T-helper 1 cell treated with Interleukin-12 subunit alpha and Interleukin-12 subunit beta and Interleukin-4 antibody, amounts not matched to agents 30 μg/mL and 1 μg/mL, for 36 hours (primary cell): ENCODE data around the gene TAF1C.

Experiments used
- H3K27ac Mint-ChIP-seq: one replicate; pipeline ENCODE4 v1.8.0; 2021; ENCODE audit warnings: mild to moderate bottlenecking, mixed read lengths
- H3K27me3 Mint-ChIP-seq: one replicate; pipeline ENCODE4 v1.8.0; 2021; ENCODE audit warnings: low read depth, mixed read lengths
- H3K36me3 Mint-ChIP-seq: one replicate; pipeline ENCODE4 v1.8.0; 2021; ENCODE audit warnings: low read depth, mixed read lengths
- H3K4me1 Mint-ChIP-seq: one replicate; pipeline ENCODE4 v1.8.0; 2021; ENCODE audit warnings: low read depth, mixed read lengths
- H3K4me3 Mint-ChIP-seq: one replicate; pipeline ENCODE4 v1.8.0; 2021; ENCODE audit warnings: mild to moderate bottlenecking, moderate library complexity, mixed read lengths
- H3K9me3 Mint-ChIP-seq: one replicate; pipeline ENCODE4 v1.8.0; 2021; ENCODE audit warnings: mixed read lengths

TAF1C gene

DNA sequence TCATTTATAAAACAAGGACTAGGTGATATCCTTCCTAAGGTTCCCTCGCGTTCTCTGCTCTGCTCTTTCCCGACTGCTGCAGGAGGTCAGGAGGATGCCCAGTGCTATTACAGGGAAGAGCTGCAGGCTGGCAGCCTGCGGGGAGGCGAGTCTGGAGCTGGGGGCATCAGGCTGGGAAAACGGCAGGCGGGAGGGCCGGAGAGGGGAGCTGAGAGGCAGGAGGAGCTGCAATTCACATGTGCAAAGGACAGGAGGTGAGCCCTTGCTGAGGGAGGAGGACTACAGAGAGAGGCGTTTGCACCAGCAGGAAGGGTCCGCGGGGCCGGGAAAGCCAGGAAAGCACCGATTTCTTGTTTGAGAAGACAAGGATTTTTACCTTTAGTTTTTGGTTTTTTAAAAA is 12.2 kb upstream of the TAF1C start:
- Mint-ChIP-seq H3K27me3 (no peaks in the 10 kb centered on the region), H3K4me1 (peaks cover 4% of the 10 kb centered on the region), H3K9me3 (no peaks in the 10 kb centered on the region), H3K36me3 (no peaks in the 10 kb centered on the region), H3K27ac (no peak overlapping the region), H3K4me3 (no peak overlapping the region)

DNA sequence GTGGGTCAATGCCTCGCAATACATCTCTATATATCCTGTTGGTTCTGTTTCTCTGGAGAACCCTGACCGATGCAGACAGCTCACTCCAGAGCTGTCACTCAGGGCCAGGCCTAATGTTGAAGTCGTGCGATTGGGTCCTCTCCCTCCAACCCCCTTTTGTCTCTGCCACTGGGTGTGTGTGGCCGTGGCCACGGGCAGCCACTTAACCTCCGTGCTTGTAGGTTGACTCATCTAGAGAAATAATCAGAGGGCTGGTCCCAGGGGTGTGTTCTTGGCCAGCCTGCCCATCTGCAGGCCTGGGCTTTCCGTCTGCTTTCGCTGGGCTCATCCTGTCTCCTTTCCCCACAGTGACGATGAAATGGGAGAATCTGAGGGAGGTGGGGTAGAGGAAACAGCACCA is 11.5 kb upstream of the TAF1C start:
- H3K4me3 Mint-ChIP-seq = no peak overlapping the region
- peaks cover 11% of the 10 kb centered on the region for H3K4me1 Mint-ChIP-seq
- H3K27me3 Mint-ChIP-seq = no peaks in the 10 kb centered on the region
- H3K36me3 Mint-ChIP-seq = no peaks in the 10 kb centered on the region
- H3K9me3 Mint-ChIP-seq = no peaks in the 10 kb centered on the region
- no peak overlapping the region for H3K27ac Mint-ChIP-seq

DNA sequence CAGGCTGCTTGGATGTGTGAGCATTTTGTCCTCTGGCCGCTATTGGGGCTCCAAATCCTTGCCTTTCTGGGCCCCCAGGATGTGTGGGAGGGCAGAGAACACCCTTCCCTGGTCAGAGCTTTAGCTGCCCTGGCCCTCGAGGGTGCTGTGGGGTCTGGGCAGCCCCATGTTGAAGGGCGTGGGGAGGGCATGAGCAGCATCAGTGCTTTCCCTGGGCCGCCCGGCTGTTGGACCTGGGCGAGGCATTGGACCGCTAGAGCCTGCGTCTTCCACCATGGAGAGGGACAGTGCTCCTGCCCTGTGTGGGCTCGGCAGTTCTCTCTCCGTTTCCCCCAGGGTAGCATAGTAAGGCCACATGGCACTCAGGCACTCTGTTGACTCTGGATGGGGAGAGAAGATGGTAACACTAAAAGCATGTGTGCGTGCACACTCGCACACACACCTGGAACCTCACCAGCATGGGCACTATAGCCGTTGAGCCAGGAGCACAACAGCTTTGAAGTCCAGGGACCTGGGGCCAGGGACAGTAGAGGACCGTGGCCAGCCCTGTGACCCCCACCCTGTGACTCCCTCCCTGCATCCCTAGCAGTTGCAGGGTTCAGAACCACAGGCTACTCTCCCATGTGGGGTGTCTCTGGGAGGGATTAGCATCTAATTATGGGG is 10.7 kb upstream of the TAF1C start:
- no peak overlapping the region for H3K4me3 Mint-ChIP-seq
- no peaks in the 10 kb centered on the region for H3K9me3 Mint-ChIP-seq
- H3K27ac Mint-ChIP-seq = no peak overlapping the region

DNA sequence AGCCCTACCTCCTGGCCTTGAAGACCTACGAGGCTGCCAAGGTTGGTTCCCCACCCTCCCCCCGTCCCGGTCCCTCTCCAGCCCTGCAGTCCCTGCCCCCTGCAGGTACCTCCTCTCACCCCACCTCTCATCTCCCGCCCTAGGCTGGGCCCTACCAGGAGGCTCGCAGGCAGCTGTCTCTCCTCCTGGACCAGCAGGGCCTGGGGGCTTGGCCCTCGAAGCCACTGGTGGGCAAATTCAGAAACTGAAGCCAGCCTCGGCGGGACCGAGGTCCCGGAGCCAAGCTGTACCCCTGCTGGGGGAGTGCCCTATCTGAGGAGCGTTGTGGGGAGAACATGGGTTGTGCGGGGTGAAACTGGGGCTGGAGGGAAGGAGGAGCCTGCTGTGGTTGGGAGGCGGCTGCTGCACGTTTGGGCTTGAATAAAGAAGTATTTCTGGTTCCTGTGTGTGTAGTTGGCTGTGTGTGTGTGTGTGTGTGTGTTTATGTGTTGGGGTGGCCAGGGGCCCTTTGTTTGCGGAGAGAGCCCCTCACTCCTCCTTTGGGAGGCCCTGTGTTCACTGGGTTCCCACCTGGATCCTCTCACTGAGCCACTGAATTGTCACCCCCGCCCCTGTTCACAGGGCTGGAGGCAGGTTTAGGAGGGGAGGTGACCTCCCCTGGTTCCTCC is 10.0 kb upstream of the TAF1C start:
- H3K27ac Mint-ChIP-seq = no peak overlapping the region
- no peak overlapping the region for H3K4me3 Mint-ChIP-seq
- no peaks in the 10 kb centered on the region for H3K9me3 Mint-ChIP-seq
- peaks cover 17% of the 10 kb centered on the region for H3K4me1 Mint-ChIP-seq
- H3K27me3 Mint-ChIP-seq = no peaks in the 10 kb centered on the region
- no peaks in the 10 kb centered on the region for H3K36me3 Mint-ChIP-seq

More for the DNA sequence above, 10.7 kb upstream of the TAF1C start:
- Mint-ChIP-seq H3K27me3 (no peaks in the 10 kb centered on the region), H3K36me3 (no peaks in the 10 kb centered on the region), H3K4me1 (peaks cover 17% of the 10 kb centered on the region)

DNA sequence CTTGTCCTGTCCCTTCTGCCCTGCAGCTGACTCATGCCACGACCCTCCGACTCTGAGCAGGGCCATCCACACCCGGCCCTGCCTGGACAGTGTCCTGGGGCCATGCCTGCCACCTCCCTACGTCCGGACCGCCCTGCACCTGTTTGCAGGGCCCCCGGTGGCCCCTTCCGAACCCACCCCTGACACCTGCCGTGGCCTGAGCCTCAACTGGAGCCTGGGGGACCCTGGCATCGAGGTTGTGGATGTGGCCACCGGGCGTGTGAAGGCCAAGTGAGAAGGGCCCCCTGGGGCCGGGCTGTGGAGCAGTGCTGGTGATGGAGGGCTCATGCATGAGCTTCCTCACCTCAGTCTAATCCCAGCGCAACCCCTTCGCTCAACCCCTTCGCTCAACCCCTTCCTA is 9.2 kb upstream of the TAF1C start:
- Mint-ChIP-seq H3K4me3 (no peak overlapping the region), H3K36me3 (no peaks in the 10 kb centered on the region), H3K27ac (no peak overlapping the region), H3K4me1 (peaks cover 17% of the 10 kb centered on the region), H3K27me3 (no peaks in the 10 kb centered on the region), H3K9me3 (no peaks in the 10 kb centered on the region)

DNA sequence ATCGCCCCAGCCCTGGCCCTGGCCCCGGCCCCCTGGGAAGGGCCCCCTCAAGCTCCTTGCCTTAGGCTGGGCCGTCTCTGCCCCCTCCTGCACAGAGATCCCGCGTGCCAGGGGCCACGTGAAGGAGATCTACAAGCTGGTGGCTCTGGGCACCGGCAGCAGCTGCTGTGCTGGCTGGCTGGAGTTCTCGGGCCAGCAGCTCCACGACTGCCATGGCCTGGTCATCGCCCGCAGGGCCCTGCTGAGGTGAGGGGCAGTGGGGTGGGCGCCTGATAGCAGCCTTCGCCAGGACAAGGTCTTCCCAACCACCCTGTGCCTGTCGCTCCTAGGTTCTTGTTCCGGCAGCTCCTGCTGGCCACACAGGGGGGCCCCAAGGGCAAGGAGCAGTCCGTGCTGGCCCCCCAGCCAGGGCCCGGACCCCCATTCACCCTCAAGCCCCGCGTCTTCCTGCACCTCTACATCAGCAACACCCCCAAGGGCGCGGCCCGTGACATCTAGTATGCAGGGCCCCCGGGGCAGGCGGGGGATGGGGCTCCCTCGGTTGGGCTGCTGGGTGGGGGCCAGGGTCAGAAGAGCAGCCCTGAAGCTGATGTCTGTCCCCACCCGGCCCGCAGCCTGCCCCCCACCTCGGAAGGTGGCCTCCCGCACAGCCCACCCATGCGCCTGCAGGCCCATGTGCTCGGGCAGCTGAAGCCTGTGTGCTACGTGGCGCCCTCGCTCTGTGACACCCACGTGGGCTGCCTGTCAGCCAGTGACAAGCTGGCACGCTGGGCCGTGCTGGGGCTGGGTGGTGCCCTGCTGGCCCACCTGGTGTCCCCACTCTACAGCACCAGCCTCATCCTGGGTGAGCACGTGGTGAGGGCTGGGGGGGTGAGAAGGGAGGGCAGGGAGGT is 8.6 kb upstream of the TAF1C start:
- Mint-ChIP-seq H3K36me3 (no peaks in the 10 kb centered on the region), H3K9me3 (no peaks in the 10 kb centered on the region), H3K27me3 (no peaks in the 10 kb centered on the region), H3K4me3 (no peak overlapping the region), H3K4me1 (peaks cover 17% of the 10 kb centered on the region), H3K27ac (no peak overlapping the region)

DNA sequence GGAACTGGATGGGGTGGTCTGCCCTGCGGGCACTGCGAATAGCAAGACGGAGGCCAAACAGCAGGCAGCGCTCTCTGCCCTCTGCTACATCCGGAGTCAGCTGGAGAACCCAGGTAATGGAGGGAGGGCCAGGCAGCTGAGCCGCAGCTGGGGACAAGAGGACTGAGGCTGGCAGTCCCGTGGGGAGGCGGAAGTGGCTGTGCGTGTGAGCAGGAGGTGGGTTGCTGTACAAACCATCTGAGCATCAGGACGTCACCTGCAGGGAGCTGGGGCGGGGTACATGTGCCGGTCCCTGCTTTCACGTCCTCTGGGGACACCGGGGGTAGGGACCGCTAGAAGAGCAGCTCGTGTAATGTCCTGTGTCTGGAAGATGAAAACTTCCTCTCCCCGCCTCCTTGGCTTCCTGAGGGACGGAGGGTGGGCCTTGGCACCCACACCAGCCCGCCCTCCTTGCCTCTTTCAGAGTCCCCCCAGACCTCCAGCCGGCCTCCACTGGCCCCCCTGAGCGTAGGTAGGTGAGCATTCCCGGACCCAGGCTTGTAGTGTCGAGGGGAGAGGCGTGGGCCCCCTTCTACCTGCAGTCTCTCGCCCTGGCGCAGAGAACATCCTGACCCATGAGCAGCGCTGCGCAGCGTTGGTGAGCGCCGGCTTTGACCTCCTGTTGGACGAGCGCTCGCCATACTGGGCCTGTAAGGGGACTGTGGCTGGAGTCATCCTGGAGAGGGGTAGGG is 7.8 kb upstream of the TAF1C start:
- peaks cover 17% of the 10 kb centered on the region for H3K4me1 Mint-ChIP-seq
- H3K36me3 Mint-ChIP-seq = no peaks in the 10 kb centered on the region
- H3K4me3 Mint-ChIP-seq = no peak overlapping the region
- no peaks in the 10 kb centered on the region for H3K9me3 Mint-ChIP-seq
- no peaks in the 10 kb centered on the region for H3K27me3 Mint-ChIP-seq
- no peak overlapping the region for H3K27ac Mint-ChIP-seq

DNA sequence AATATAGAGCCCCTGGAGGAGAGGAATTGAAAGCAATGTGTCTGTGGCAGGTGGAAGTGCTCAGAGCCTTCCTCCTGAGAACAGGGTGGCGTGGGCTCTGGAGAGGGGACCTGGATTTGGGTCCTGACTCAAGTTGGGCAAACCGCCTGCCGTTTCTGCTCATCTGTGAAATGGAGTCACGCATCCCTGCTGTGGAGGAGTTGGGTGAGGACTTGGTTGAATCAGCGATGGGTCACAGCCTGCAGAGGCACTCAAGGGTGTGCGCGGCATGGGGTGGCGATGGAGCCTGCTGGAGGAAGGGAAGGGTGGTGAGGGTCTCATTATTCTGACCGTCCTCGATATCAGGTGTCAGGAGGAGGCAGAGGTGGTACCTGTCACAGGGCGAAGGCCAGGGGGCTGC is 7.2 kb upstream of the TAF1C start:
- no peaks in the 10 kb centered on the region for H3K9me3 Mint-ChIP-seq
- H3K27me3 Mint-ChIP-seq = no peaks in the 10 kb centered on the region
- H3K36me3 Mint-ChIP-seq = no peaks in the 10 kb centered on the region
- H3K4me1 Mint-ChIP-seq = peaks cover 17% of the 10 kb centered on the region
- H3K4me3 Mint-ChIP-seq = no peak overlapping the region
- peak overlapping the region; percentile 62 for H3K27ac Mint-ChIP-seq

DNA sequence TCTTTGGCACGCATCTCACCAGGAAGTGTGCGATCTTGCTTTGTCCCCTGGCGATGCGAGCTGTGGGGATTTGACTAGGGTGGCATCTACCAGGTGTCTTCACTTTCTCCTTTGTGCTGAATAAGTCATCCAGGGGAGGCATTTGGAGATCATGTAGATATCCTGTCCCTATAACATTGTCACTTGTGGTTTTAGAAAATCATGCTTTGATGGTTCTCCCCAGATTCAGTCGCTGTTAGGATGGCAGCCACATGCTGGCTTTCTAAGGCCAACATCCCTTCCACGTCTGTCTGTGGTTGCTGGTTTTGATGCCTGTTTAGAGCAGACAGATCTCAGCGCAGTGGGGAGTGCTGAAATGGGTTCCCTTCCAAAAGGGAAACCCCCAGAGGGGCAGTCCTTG is 6.6 kb upstream of the TAF1C start:
- Mint-ChIP-seq H3K27ac (peak overlapping the region; percentile 62), H3K4me3 (no peak overlapping the region), H3K27me3 (no peaks in the 10 kb centered on the region), H3K4me1 (peaks cover 17% of the 10 kb centered on the region), H3K9me3 (no peaks in the 10 kb centered on the region), H3K36me3 (no peaks in the 10 kb centered on the region)

DNA sequence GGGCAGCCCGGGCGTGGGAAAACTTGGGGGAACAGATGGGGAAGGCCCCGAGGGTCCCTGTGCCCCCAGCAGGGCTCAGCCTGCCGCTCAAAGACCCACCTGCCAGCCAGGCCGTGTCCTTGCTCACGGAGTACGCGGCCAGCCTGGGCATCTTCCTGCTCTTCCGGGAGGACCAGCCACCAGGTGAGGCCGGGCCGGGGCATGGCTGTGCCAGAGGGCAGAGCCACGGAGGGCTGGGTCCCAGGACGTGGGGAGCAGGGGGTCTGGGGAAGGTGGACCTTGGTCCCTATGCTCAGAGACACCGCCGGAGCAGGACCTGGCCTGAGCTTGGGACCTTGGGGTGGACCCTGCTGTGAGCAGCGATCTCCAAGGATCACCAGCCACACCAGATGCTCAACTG is 4.6 kb upstream of the TAF1C start:
- Mint-ChIP-seq H3K36me3 (no peaks in the 10 kb centered on the region), H3K4me3 (no peak overlapping the region), H3K9me3 (no peaks in the 10 kb centered on the region), H3K27ac (no peak overlapping the region), H3K4me1 (peaks cover 19% of the 10 kb centered on the region), H3K27me3 (no peaks in the 10 kb centered on the region)

DNA sequence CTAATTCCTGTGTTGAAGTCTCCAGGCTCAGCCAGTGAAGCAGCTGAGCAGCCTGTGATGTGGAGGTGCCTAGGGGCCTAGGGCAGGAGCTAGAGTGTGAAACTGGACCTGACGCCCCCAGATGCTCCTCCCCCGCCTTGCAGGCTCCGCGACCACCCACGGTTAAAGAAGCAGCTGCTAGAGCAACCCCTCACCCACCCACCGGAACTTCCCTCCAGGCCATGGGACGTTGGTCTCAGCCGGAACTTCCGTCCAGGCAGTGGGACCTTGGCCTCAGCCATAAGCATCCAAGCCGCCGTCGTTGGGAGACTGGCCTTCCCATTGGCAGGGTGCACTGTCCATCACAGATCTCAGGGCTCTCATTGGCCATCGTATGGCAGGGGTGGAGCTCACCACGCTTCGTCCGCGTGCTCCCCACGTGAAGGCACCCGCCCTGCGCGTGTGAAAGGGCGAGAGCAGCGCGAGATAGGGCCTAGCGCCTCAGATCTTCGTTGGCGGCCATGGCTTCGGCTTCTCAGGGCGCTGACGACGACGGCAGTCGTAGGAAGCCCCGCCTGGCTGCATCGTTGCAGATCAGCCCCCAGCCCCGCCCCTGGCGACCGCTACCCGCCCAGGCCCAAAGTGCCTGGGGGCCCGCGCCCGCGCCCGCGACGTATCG is 4.0 kb upstream of the TAF1C start, which contains the start of gene ADAD2:
Gene ADAD2, plus strand, starts transcription at position 427 of the 658 bp plus-strand sequence. Its CDS starts 74 bp downstream, at position 501.
- H3K9me3 Mint-ChIP-seq = no peaks in the 10 kb centered on the region
- H3K4me1 Mint-ChIP-seq = peaks cover 24% of the 10 kb centered on the region
- H3K27ac Mint-ChIP-seq = no peak within 1 kb of the TSS
- H3K27me3 Mint-ChIP-seq = no peaks in the 10 kb centered on the region
- no peaks in the 10 kb centered on the region for H3K36me3 Mint-ChIP-seq
- no peak within 1 kb of the TSS for H3K4me3 Mint-ChIP-seq

DNA sequence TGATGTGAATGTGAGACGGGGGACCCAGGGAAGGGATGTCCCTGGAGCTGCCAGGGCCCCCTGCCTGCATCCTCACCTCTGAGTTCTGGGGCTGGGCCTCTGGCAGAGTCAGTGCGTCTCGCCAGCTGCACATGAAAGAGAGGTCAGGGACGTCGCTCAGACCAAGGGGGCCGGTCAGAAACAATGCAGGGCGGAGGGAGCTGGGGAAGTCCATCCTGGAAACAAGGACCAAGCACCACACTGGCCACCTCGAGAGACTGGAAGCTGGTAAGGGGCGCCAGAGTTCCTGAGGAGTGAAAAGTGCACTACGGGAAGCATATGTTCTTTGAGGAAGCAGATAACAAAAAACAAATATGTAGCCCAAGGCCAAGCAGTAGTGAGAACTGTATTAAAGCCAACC is 2.1 kb downstream of the TAF1C start:
- no peaks in the 10 kb centered on the region for H3K27me3 Mint-ChIP-seq
- peaks cover 16% of the 10 kb centered on the region for H3K4me1 Mint-ChIP-seq
- H3K36me3 Mint-ChIP-seq = peaks cover 7% of the 10 kb centered on the region
- no peaks in the 10 kb centered on the region for H3K9me3 Mint-ChIP-seq
- no peak overlapping the region for H3K27ac Mint-ChIP-seq
- peak overlapping the region; percentile 90 for H3K4me3 Mint-ChIP-seq

DNA sequence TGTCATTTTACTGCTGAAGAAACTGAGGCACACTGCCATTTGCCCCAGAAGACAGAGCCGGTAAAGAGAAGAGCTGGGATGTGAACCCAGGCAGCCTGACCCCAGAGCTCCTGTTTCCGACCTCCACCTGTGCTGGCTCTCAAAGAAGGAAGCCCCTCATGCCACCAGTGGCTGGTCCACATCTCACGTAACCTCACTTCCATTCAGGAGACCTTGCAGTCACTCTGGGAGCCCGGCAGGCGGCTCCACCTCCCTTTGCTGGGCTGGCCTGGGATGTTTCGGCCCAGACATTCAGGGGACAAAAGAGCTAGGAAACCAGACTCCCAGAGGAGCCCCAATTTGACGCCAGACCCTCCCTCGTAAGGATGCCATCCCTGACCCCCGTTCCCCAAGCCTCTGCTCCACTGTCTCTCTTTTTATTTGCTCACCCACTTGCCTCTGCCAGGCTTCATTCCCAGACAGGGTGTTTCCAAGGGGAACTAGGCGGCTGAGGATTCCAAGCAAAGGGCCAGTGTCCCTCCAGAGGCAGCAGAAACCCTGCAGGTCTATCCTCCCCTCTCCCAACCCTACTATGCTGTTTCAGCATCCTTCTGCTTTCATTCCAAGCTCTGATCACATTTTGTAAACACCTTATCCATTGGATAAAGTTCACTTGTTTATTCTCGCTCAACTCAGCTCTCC is 2.8 kb downstream of the TAF1C start:
- H3K4me3 Mint-ChIP-seq = no peak overlapping the region
- H3K27ac Mint-ChIP-seq = no peak overlapping the region
- H3K4me1 Mint-ChIP-seq = peaks cover 16% of the 10 kb centered on the region
- no peaks in the 10 kb centered on the region for H3K9me3 Mint-ChIP-seq
- H3K36me3 Mint-ChIP-seq = peaks cover 7% of the 10 kb centered on the region
- no peaks in the 10 kb centered on the region for H3K27me3 Mint-ChIP-seq
